ENCODE measurements around the gene SLC48A1. TPM values are rescaled to one million over a fixed set of nuclear protein-coding genes. Genes with fewer than 3 reads are reported as not detected.

SLC48A1 gene
- polyA plus RNA-seq, 1 donor (not counting 4 experiments of a cell fraction or from before 2014, with no cell fraction given) = 8.1 TPM

DNA sequence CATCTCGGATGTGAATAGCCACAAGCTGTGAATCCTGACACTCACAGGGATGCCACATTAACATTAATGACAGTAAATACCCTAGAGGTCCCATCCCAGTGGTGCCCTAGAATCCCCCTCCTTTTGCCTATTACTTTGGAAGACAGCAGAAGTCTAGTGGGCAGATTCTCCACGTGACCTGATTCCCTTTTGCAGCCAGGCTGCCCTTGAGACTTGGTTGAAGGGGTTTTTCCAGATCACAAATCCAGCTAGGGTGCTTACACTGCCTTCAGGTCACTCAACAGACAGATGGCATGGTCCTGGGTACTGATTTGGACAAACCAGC, 38.0 kb downstream of the SLC48A1 start:
- no peak for TF ChIP-seq EZH2 (IDR thresholded peaks at IDR 0.05; ENCODE audit: low read length)
- TF ChIP-seq, protein P1, sequence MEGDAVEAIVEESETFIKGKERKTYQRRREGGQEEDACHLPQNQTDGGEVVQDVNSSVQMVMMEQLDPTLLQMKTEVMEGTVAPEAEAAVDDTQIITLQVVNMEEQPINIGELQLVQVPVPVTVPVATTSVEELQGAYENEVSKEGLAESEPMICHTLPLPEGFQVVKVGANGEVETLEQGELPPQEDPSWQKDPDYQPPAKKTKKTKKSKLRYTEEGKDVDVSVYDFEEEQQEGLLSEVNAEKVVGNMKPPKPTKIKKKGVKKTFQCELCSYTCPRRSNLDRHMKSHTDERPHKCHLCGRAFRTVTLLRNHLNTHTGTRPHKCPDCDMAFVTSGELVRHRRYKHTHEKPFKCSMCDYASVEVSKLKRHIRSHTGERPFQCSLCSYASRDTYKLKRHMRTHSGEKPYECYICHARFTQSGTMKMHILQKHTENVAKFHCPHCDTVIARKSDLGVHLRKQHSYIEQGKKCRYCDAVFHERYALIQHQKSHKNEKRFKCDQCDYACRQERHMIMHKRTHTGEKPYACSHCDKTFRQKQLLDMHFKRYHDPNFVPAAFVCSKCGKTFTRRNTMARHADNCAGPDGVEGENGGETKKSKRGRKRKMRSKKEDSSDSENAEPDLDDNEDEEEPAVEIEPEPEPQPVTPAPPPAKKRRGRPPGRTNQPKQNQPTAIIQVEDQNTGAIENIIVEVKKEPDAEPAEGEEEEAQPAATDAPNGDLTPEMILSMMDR (optimal IDR thresholded peaks at IDR 0.05 in 1 of 3, IDR thresholded peaks at IDR 0.05 in 1 of 3, conservative IDR thresholded peaks at IDR 0.05 in 1 of 3; ENCODE audit: extremely low read depth in 1 of 3, insufficient read depth in 2 of 3, low read length in 3 of 3) = no peak

DNA sequence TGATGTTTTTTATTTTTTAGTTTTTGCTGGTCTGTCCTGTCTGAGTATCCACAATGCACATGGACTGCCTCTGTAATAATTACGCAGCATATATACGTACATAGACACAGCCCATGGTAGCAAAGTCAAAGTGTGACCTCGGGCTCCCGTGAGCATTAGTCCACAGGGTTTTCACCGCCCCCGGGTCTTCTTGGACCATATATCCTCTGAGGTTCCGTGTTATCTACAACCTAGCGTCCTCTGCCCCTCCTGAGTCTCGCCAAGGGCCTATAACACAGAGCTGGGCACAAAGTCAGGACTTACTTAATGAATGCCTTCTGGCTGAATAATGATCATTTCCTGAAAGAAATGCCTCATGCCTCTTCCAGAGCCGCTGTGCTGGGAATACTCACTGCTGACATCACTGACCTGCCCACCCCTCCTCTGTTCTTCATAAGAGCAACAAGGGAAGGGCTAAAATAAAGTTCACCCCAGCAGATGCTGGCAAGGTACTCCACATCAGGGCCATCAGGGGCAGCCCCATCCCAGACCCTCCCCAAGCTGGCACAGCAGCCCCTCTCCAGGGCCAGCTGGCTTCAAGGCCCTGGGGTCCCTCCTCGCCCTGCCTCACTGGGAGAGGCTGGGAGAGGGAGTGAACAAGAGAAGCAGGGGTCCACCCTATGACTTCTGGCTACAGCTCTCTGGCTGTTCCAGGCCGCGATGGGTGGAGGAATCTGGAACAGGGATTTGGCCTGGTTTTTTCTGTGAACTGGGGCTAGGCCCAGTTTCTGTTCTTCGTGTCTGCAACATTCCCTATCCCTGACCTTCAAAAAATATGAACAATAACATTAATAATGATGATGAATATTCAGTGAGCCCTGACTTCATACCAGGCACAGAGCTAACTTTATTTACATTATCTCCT, 38.8 kb downstream of the SLC48A1 start:
- no peak for DNase-seq (ENCODE audit: low read depth, low spot score)
- no peaks in the 10 kb centered on the region for H3K27me3 ChIP-seq (ENCODE audit: control insufficient read depth, extremely low read depth, insufficient read depth, low read length)
- H2AFZ ChIP-seq (ENCODE audit: control insufficient read depth, low read length) = no peak overlapping the region
- peaks cover 5 to 23% of the 10 kb centered on the region in 2 experiments for H3K36me3 ChIP-seq (ENCODE audit: control insufficient read depth in 2 of 2, extremely low read depth in 1 of 2, insufficient read depth in 2 of 2, low read length in 2 of 2)
- peaks cover 64% of the 10 kb centered on the region for H3K4me1 ChIP-seq (ENCODE audit: control insufficient read depth, extremely low read depth, insufficient read depth, low read length)
- H3K27ac ChIP-seq (ENCODE audit: control insufficient read depth, insufficient read depth, low read length) = peak overlapping the region; percentile 95
- peaks cover 96% of the 10 kb centered on the region for H3K79me2 ChIP-seq (ENCODE audit: control insufficient read depth, insufficient read depth, low read length)
- peak overlapping the region; percentile 89 for H3K4me2 ChIP-seq (ENCODE audit: control insufficient read depth, extremely low read depth, insufficient read depth, low read depth, low read length)
- no peaks in the 10 kb centered on the region for H3K9me3 ChIP-seq (ENCODE audit: control insufficient read depth, low read depth, low read length)
- H3K9me1 ChIP-seq (ENCODE audit: control insufficient read depth, extremely low read depth, insufficient read depth, low read length) = peaks cover 17% of the 10 kb centered on the region
- FAIRE-seq = peak; percentile 23
- H3K4me3 ChIP-seq (ENCODE audit: control insufficient read depth in 2 of 3, extremely low read depth in 1 of 3, insufficient read depth in 2 of 3, low read depth in 1 of 3, low read length in 3 of 3) = peak overlapping the region in 2 of 3 experiments; percentile 53 to 58
- dilution Hi-C loops (cut with MboI; ENCODE audit: extremely low pct_ligation_motif_present, low sequenced_read_pairs) = no loop called here
- H3K9ac ChIP-seq (ENCODE audit: control insufficient read depth, extremely low read depth, insufficient read depth, low read length) = peak overlapping the region; percentile 79
- H4K20me1 ChIP-seq (ENCODE audit: control insufficient read depth, extremely low read depth, insufficient read depth, low read length) = peaks cover 19% of the 10 kb centered on the region
- TF ChIP-seq EZH2 (IDR thresholded peaks at IDR 0.05; ENCODE audit: low read length) = no peak
- TF ChIP-seq, protein P1 (optimal IDR thresholded peaks at IDR 0.05 in 1 of 3, IDR thresholded peaks at IDR 0.05 in 1 of 3, conservative IDR thresholded peaks at IDR 0.05 in 1 of 3; ENCODE audit: extremely low read depth in 1 of 3, insufficient read depth in 2 of 3, low read length in 3 of 3) = no peak

More for the DNA sequence above, 38.0 kb downstream of the SLC48A1 start:
- no peaks in the 10 kb centered on the region for H3K9me3 ChIP-seq (ENCODE audit: control insufficient read depth, low read depth, low read length)
- peaks cover 17% of the 10 kb centered on the region for H3K9me1 ChIP-seq (ENCODE audit: control insufficient read depth, extremely low read depth, insufficient read depth, low read length)
- H4K20me1 ChIP-seq (ENCODE audit: control insufficient read depth, extremely low read depth, insufficient read depth, low read length) = peaks cover 19% of the 10 kb centered on the region
- H3K9ac ChIP-seq (ENCODE audit: control insufficient read depth, extremely low read depth, insufficient read depth, low read length) = no peak overlapping the region
- FAIRE-seq (no peak), DNase-seq (ENCODE audit: low read depth, low spot score) (no peak)
- H3K27me3 ChIP-seq (ENCODE audit: control insufficient read depth, extremely low read depth, insufficient read depth, low read length) = no peaks in the 10 kb centered on the region
- no peak overlapping the region for H3K4me2 ChIP-seq (ENCODE audit: control insufficient read depth, extremely low read depth, insufficient read depth, low read depth, low read length)
- H3K36me3 ChIP-seq (ENCODE audit: control insufficient read depth in 2 of 2, extremely low read depth in 1 of 2, insufficient read depth in 2 of 2, low read length in 2 of 2) = peaks cover 5 to 29% of the 10 kb centered on the region in 2 experiments
- dilution Hi-C loops (cut with MboI; ENCODE audit: extremely low pct_ligation_motif_present, low sequenced_read_pairs) = no loop called here
- H2AFZ ChIP-seq (ENCODE audit: control insufficient read depth, low read length) = no peak overlapping the region
- H3K27ac ChIP-seq (ENCODE audit: control insufficient read depth, insufficient read depth, low read length) = peak overlapping the region; percentile 95
- peaks cover 62% of the 10 kb centered on the region for H3K4me1 ChIP-seq (ENCODE audit: control insufficient read depth, extremely low read depth, insufficient read depth, low read length)
- H3K4me3 ChIP-seq (ENCODE audit: control insufficient read depth in 2 of 3, extremely low read depth in 1 of 3, insufficient read depth in 2 of 3, low read depth in 1 of 3, low read length in 3 of 3) = no peak overlapping the region
- H3K79me2 ChIP-seq (ENCODE audit: control insufficient read depth, insufficient read depth, low read length) = peaks cover 96% of the 10 kb centered on the region
